PC-3 (cell line): ENCODE measurements around the gene THUMPD2. TPM values are rescaled to one million over a fixed set of nuclear protein-coding genes. Genes with fewer than 3 reads are reported as not detected.

Experiments
- ATAC-seq: fragments of 200-7000 bp; cut with Tn5 transposase; 2 replicates; pipeline ENCODE4 v1.9.1; 2020; ENCODE audit warnings: mild to moderate bottlenecking, moderate library complexity
- BruUV-seq: library from RNA; stranded (reverse); fragments of 400-500 nt; replicated peaks from 2 replicates; lab custom pipeline; 2021; lab: Mats Ljungman, UMichigan
- CTCF ChIA-PET: fragments of 300-600 bp; sonication (Branson Sonifier 250); formaldehyde crosslinking; loops from one replicate; lab custom pipeline; 2022; ENCODE audit warnings: antibody characterized with exemption; lab: Charles Lee
- POLR2A ChIA-PET: fragments of 300-600 bp; sonication (Branson Sonifier 250); formaldehyde crosslinking; loops from one replicate; lab custom pipeline; 2022; ENCODE audit warnings: antibody characterized with exemption; ENCODE audit not compliant: unreplicated experiment; lab: Charles Lee
- DNase-seq: peaks from one replicate; pipeline ENCODE4 v3.0.0-alpha.2; 2015
- H2AFZ ChIP-seq: fragments of 300-600 bp; sonication (generic); 2 replicates; pipeline ENCODE4 v1.6.0; 2016; ENCODE audit warnings: antibody characterized with exemption, low read length
- H3F3A ChIP-seq: fragments of 300-600 bp; sonication (generic); one replicate; pipeline ENCODE4 v1.6.0; 2017; ENCODE audit warnings: antibody characterized with exemption, low read length, control low read depth, mild to moderate bottlenecking; ENCODE audit not compliant: unreplicated experiment
- H3K27ac ChIP-seq: fragments of 300-600 bp; sonication (generic); 2 replicates; pipeline ENCODE4 v1.5.1; 2016; ENCODE audit warnings: mild to moderate bottlenecking, low read length
- H3K27me3 ChIP-seq: fragments of 300-600 bp; sonication (generic); 2 replicates; pipeline ENCODE4 v1.6.1; 2016; ENCODE audit warnings: low read length, mixed read lengths
- H3K36me3 ChIP-seq: fragments of 300-600 bp; sonication (generic); 2 replicates; pipeline ENCODE4 v1.6.1; 2016; ENCODE audit warnings: low read depth, mixed run types, low read length, mixed read lengths
- H3K4me1 ChIP-seq: fragments of 300-600 bp; sonication (generic); 2 replicates; pipeline ENCODE4 v1.5.1; 2016; ENCODE audit warnings: low read length; ENCODE audit not compliant: insufficient read depth
- H3K4me2 ChIP-seq: fragments of 300-600 bp; sonication (generic); 2 replicates; pipeline ENCODE4 v1.6.0; 2016; ENCODE audit warnings: low read length
- H3K4me3 ChIP-seq: fragments of 300-600 bp; sonication (generic); 2 replicates; pipeline ENCODE4 v1.5.1; 2016; ENCODE audit warnings: mild to moderate bottlenecking, low read length, mixed read lengths
- H3K79me2 ChIP-seq: fragments of 300-600 bp; sonication (generic); 2 replicates; pipeline ENCODE4 v1.6.1; 2017; ENCODE audit warnings: low read length, mixed read lengths
- H3K9ac ChIP-seq: fragments of 300-600 bp; sonication (generic); 2 replicates; pipeline ENCODE4 v1.6.0; 2016; ENCODE audit warnings: mild to moderate bottlenecking, low read length
- H3K9me2 ChIP-seq: fragments of 300-600 bp; sonication (generic); replicated peaks from 2 replicates; pipeline ENCODE4 v1.6.1; 2016; ENCODE audit warnings: mixed run types, low read length, mixed read lengths
- H3K9me3 ChIP-seq: fragments of 300-600 bp; sonication (generic); 2 replicates; pipeline ENCODE4 v1.6.1; 2016; ENCODE audit warnings: low read length, mixed read lengths
- H4K20me1 ChIP-seq: fragments of 300-600 bp; sonication (generic); 2 replicates; pipeline ENCODE4 v1.6.1; 2016; ENCODE audit warnings: low read length, mixed read lengths
- EZH2 ChIP-seq: fragments of 300-600 bp; sonication (generic); IDR thresholded peaks from one replicate; pipeline ENCODE4 v1.6.1; 2017; ENCODE audit warnings: antibody characterized with exemption, mild to moderate bottlenecking, low read length; ENCODE audit not compliant: unreplicated experiment
- EZH2phosphoT487 ChIP-seq: fragments of 300-600 bp; sonication (generic); IDR thresholded peaks from 2 replicates; pipeline ENCODE4 v1.6.1; 2018; ENCODE audit warnings: mild to moderate bottlenecking, antibody characterized with exemption, low read length, borderline replicate concordance
- intact Hi-C: fragments of 100-400 bp; cut with micrococcal nuclease; formaldehyde crosslinking; loops from 2 replicates; pipeline ENCODE4 v1.9.0; 2023
- total RNA-seq: library from RNA; depleted of rRNA; stranded (reverse); fragments of >200 nt; gene quantifications from 2 replicates; pipeline ENCODE4 v1.2.3, GENCODE V29; 2014
- TF ChIP-seq, protein P1 (sequence below): fragments of 300-600 bp; sonication (generic); conservative IDR thresholded peaks from 2 replicates; pipeline ENCODE4 v1.5.1; 2017; ENCODE audit warnings: antibody characterized with exemption, low read depth, mild to moderate bottlenecking, low read length

THUMPD2 gene
- total RNA-seq, 1 experiment from 2014 or later, result 10.2 TPM

DNA sequence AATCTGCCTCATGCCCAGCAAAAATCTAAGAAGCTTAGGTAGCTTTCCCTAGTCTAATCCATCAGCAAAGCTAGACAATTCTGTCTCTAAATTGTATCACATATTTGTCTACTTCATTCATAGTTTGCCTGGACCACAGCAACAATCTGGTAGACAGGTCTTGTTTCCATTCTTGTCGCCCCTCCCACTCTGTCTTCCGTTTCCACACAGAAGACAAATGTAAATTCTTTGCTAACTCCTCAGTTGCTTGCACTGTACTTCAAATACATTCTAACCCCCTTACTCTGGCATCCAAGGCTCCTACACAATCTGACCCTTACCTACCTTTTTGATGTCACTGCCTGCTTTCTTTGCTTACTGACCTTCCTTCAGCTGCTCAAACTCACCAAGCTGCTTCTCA, 40.1 kb downstream of the THUMPD2 start:
- Histone ChIP-seq H3K9me2 (no peaks in the 10 kb centered on the region), H4K20me1 (no peaks in the 10 kb centered on the region), H3K9me3 (no peaks in the 10 kb centered on the region), H3K4me2 (no peak overlapping the region), H2AFZ (no peak overlapping the region), H3K36me3 (peaks cover 50% of the 10 kb centered on the region), H3K4me3 (no peak overlapping the region), H3K27ac (no peak overlapping the region), H3K4me1 (0 out of 2 replicates have a peak, but pooled peaks cover 3% of the 10 kb centered on the region), H3K27me3 (no peaks in the 10 kb centered on the region), H3K79me2 (no peaks in the 10 kb centered on the region), H3K9ac (no peak overlapping the region), H3F3A (no peaks in the 10 kb centered on the region)
- no peak for DNase-seq
- intact Hi-C loops, result no loop called here
- ATAC-seq, result no peak
- BruUV-seq, result no TSS peak
- TF ChIP-seq EZH2 (no peak), EZH2phosphoT487 (no peak)
- TF ChIP-seq, protein P1, sequence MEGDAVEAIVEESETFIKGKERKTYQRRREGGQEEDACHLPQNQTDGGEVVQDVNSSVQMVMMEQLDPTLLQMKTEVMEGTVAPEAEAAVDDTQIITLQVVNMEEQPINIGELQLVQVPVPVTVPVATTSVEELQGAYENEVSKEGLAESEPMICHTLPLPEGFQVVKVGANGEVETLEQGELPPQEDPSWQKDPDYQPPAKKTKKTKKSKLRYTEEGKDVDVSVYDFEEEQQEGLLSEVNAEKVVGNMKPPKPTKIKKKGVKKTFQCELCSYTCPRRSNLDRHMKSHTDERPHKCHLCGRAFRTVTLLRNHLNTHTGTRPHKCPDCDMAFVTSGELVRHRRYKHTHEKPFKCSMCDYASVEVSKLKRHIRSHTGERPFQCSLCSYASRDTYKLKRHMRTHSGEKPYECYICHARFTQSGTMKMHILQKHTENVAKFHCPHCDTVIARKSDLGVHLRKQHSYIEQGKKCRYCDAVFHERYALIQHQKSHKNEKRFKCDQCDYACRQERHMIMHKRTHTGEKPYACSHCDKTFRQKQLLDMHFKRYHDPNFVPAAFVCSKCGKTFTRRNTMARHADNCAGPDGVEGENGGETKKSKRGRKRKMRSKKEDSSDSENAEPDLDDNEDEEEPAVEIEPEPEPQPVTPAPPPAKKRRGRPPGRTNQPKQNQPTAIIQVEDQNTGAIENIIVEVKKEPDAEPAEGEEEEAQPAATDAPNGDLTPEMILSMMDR, result no peak
- ChIA-PET POLR2A (no interaction called here), CTCF (interaction anchor here (0.6 kb wide), 1 partner anchor 424 kb away, joined by 4 read pairs; no protein-coding TSS in a partner anchor)

DNA sequence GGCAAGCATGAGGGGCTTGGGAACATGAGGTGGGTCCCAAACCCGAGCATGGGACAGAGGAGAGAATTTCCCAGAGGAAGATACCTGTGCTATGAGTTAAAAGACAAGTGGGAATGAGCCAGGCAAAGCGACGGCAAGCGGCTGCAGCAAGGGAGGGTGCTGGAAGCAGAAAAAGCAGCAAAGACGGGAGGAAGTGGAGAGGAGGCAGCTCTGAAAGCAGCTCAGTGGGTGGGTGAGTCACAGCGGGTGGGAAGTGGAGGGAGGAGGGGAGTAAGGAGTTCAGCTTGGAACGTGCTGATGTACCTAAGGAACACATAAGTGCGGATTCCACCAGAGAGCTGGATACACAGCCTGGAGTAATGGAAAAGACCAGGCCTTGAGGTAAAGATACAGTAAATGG, 41.4 kb downstream of the THUMPD2 start:
- Histone ChIP-seq H3K79me2 (no peaks in the 10 kb centered on the region), H3K4me3 (no peak overlapping the region), H3F3A (no peaks in the 10 kb centered on the region), H3K9me3 (no peaks in the 10 kb centered on the region), H2AFZ (no peak overlapping the region), H3K27ac (no peak overlapping the region), H3K36me3 (peaks cover 50% of the 10 kb centered on the region), H4K20me1 (no peaks in the 10 kb centered on the region), H3K9ac (no peak overlapping the region), H3K4me1 (0 out of 2 replicates have a peak, but pooled peaks cover 3% of the 10 kb centered on the region), H3K9me2 (no peaks in the 10 kb centered on the region), H3K4me2 (no peak overlapping the region), H3K27me3 (no peaks in the 10 kb centered on the region)
- intact Hi-C loops, result no loop called here
- POLR2A ChIA-PET, result no interaction called here
- DNase-seq (peak; percentile 39), ATAC-seq (peak; percentile 96)
- CTCF ChIA-PET, result interaction anchor here (0.6 kb wide), 1 partner anchor 13 kb away, joined by 3 read pairs; no protein-coding TSS in a partner anchor
- TF ChIP-seq EZH2 (no peak), EZH2phosphoT487 (no peak)
- TF ChIP-seq, protein P1, result no peak
- BruUV-seq, result no TSS peak

DNA sequence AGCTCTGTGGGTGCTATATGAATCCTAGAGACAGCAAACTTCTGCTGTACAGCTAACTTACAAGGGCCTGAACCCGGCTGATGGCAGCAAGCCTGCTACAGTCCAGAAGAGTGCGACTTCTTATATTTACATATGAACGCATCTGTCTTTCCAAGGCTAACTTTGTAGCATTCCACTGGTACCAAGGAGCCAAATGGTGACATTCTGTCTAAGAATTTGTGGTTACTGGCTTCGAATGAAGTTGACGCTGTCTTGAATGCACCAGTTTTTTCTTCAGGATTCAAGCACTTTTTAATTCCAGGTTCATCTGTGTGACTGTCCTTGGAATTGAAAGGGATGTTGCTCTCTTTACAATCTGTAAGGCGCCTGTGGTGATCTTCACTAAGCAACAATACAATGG, 42.4 kb downstream of the THUMPD2 start:
- Histone ChIP-seq H2AFZ (no peak overlapping the region), H3K79me2 (no peaks in the 10 kb centered on the region), H3K9me2 (no peaks in the 10 kb centered on the region), H3K4me2 (no peak overlapping the region), H3K4me3 (no peak overlapping the region), H3K36me3 (peaks cover 42% of the 10 kb centered on the region), H3K4me1 (0 out of 2 replicates have a peak, but pooled peaks cover 3% of the 10 kb centered on the region), H3F3A (no peaks in the 10 kb centered on the region), H3K27ac (no peak overlapping the region), H3K9ac (no peak overlapping the region), H3K27me3 (no peaks in the 10 kb centered on the region), H4K20me1 (no peaks in the 10 kb centered on the region), H3K9me3 (no peaks in the 10 kb centered on the region)
- ATAC-seq, result no peak
- no TSS peak for BruUV-seq
- CTCF ChIA-PET, result no interaction called here
- intact Hi-C loops, result no loop called here
- DNase-seq, result no peak
- POLR2A ChIA-PET, result no interaction called here
- TF ChIP-seq, protein P1, result no peak
